Measurements from ENCODE around the gene SLC26A2.

- TF ChIP-seq, protein P1, sequence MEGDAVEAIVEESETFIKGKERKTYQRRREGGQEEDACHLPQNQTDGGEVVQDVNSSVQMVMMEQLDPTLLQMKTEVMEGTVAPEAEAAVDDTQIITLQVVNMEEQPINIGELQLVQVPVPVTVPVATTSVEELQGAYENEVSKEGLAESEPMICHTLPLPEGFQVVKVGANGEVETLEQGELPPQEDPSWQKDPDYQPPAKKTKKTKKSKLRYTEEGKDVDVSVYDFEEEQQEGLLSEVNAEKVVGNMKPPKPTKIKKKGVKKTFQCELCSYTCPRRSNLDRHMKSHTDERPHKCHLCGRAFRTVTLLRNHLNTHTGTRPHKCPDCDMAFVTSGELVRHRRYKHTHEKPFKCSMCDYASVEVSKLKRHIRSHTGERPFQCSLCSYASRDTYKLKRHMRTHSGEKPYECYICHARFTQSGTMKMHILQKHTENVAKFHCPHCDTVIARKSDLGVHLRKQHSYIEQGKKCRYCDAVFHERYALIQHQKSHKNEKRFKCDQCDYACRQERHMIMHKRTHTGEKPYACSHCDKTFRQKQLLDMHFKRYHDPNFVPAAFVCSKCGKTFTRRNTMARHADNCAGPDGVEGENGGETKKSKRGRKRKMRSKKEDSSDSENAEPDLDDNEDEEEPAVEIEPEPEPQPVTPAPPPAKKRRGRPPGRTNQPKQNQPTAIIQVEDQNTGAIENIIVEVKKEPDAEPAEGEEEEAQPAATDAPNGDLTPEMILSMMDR (IDR thresholded peaks at IDR 0.05) = no peak
- TF ChIP-seq POLR2A (IDR thresholded peaks at IDR 0.05) = no peak
- TF ChIP-seq POLR2AphosphoS5 (IDR thresholded peaks at IDR 0.05) = no peak
Measured at GRCh38 chr5:149953436-149954121, 7.0 kb upstream of the SLC26A2 start.
